K562 (cell line): Measurements from ENCODE around the gene ANKRD60. TPM values are rescaled to one million over a fixed set of nuclear protein-coding genes. Genes with fewer than 3 reads are reported as not detected.
A peak's percentile ranks its signal among the peaks of the same experiment; 100 is the strongest.

Source experiments
- ATAC-seq: fragments of 200-7000 bp; cut with Tn5 transposase; 3 replicates; pipeline ENCODE4 v1.9.1; 2020; ENCODE audit warnings: moderate library complexity
- BruUV-seq: library from RNA; stranded (reverse); fragments of 400-500 nt; replicated peaks from 2 replicates; lab custom pipeline; 2021; lab: Mats Ljungman, UMichigan
- CTCF ChIA-PET: fragments of 300-600 bp; formaldehyde crosslinking; extraction: SDS; loops from one replicate; lab custom pipeline; 2021; ENCODE audit warnings: low intra/inter-chr PET ratio; lab: Yijun Ruan, JAX
- POLR2A ChIA-PET: fragments of 300-600, 350-650 bp; sonication (Branson Sonifier 250); formaldehyde crosslinking; extraction: SDS; loops from one replicate; lab custom pipeline; 2021; ENCODE audit warnings: antibody characterized with exemption, inconsistent platforms; lab: Yijun Ruan, JAX
- DNase-seq, 4 experiments: peaks; one replicate each; pipeline versions ENCODE4 v3.0.0 to v3.0.0-alpha.2; 2011 to 2018; ENCODE audit warnings: low spot score in 3 of 4, mixed read lengths in 3 of 4; ENCODE audit errors: extremely low read depth in 1 of 4
- FAIRE-seq: peaks from 2 replicates; lab custom pipeline; 2011; peaks lifted over from hg19 to GRCh38; lab: Jason Lieb, UNC
- H2AFZ ChIP-seq: 2 replicates; pipeline ENCODE4 v1.6.0; 2011; ENCODE audit warnings: low read depth, low read length, control low read depth, inconsistent platforms
- H3K27ac ChIP-seq: fragments of 200-600 bp; 3 replicates; pipeline ENCODE4 v1.8.0; 2011; ENCODE audit warnings: low read depth, mild to moderate bottlenecking, control low read depth, inconsistent platforms, low read length, moderate library complexity, mixed read lengths; ENCODE audit errors: extremely low read depth
- H3K27me3 ChIP-seq, 2 experiments: fragments of 300-600 bp in 1 of 2; 2 replicates in 1 of 2; 3 replicates in 1 of 2; pipeline versions ENCODE4 v1.6.0 to v1.8.0; 2011; ENCODE audit warnings: inconsistent platforms in 2 of 2, low read length in 2 of 2, mild to moderate bottlenecking in 1 of 2, mixed read lengths in 1 of 2, moderate library complexity in 1 of 2; ENCODE audit not compliant: control insufficient read depth in 2 of 2, insufficient read depth in 2 of 2
- H3K36me3 ChIP-seq: fragments of 300-600 bp; 3 replicates; pipeline ENCODE4 v1.8.0; 2011; ENCODE audit warnings: mild to moderate bottlenecking, low read length, inconsistent platforms; ENCODE audit not compliant: control insufficient read depth, insufficient read depth
- H3K4me1 ChIP-seq, 2 experiments: fragments of 200-600 bp in 1 of 2; replicated peaks in 1 of 2; 2 replicates in 1 of 2; 3 replicates in 1 of 2; pipeline versions ENCODE4 v1.5.1 to v1.8.0; 2011; ENCODE audit warnings: inconsistent platforms in 2 of 2, low read length in 2 of 2, mild to moderate bottlenecking in 1 of 2, mixed read lengths in 1 of 2, moderate library complexity in 1 of 2; ENCODE audit not compliant: control insufficient read depth in 2 of 2, insufficient read depth in 2 of 2
- H3K4me2 ChIP-seq: 2 replicates; pipeline ENCODE4 v1.6.1; 2011; ENCODE audit warnings: low read length, control low read depth, inconsistent platforms, mixed read lengths; ENCODE audit not compliant: insufficient read depth
- H3K4me3 ChIP-seq: fragments of 200-600 bp; sonication (generic), shearing (Covaris generic); 2 replicates; pipeline ENCODE4 v1.5.1; 2016; ENCODE audit warnings: control low read depth, inconsistent platforms
- H3K79me2 ChIP-seq: fragments of 200-600 bp; 3 replicates; pipeline ENCODE4 v1.8.0; 2011; ENCODE audit warnings: low read length, inconsistent platforms; ENCODE audit not compliant: control insufficient read depth, insufficient read depth
- H3K9ac ChIP-seq, 2 experiments: 2 replicates each; pipeline versions ENCODE4 v1.6.0 to v1.6.1; 2011; ENCODE audit warnings: low read depth in 2 of 2, low read length in 2 of 2, control low read depth in 1 of 2, inconsistent platforms in 1 of 2, mild to moderate bottlenecking in 1 of 2, mixed read lengths in 1 of 2; ENCODE audit not compliant: insufficient read depth in 1 of 2
- H3K9me1 ChIP-seq: one replicate; pipeline ENCODE4 v1.6.0; 2011; ENCODE audit warnings: inconsistent platforms, mild to moderate bottlenecking, low read length, moderate library complexity; ENCODE audit not compliant: control insufficient read depth, insufficient read depth
- H3K9me3 ChIP-seq: replicated peaks from 2 replicates; pipeline ENCODE4 v1.5.1; 2011; ENCODE audit warnings: low read depth, low read length, inconsistent platforms; ENCODE audit not compliant: control insufficient read depth, insufficient read depth
- H4K20me1 ChIP-seq: replicated peaks from 2 replicates; pipeline ENCODE4 v1.6.1; 2011; ENCODE audit warnings: low read length, inconsistent platforms, mixed read lengths; ENCODE audit not compliant: control insufficient read depth, insufficient read depth
- ARNT ChIP-seq, 2 experiments: fragments of 450-650 bp; IDR thresholded peaks; 2 replicates each; pipeline ENCODE4 v1.6.1; 2016; ENCODE audit warnings: mild to moderate bottlenecking in 1 of 2
- CBX2 ChIP-seq: fragments of 200-600 bp; sonication (generic); IDR thresholded peaks from one replicate; pipeline ENCODE4 v1.6.1; 2012; ENCODE audit warnings: mild to moderate bottlenecking, low read length, inconsistent platforms; ENCODE audit not compliant: insufficient read depth, poor library complexity, severe bottlenecking
- CBX3 ChIP-seq, 2 experiments: IDR thresholded peaks; 1 replicate in 1 of 2; 2 replicates in 1 of 2; pipeline ENCODE4 v1.6.1; 2012; ENCODE audit warnings: inconsistent platforms in 2 of 2, low read length in 2 of 2, borderline replicate concordance in 1 of 2, control low read depth in 1 of 2
- EP400 ChIP-seq: fragments of 450-650 bp; IDR thresholded peaks from 2 replicates; pipeline ENCODE4 v1.6.1; 2017; ENCODE audit warnings: antibody characterized with exemption, mild to moderate bottlenecking, moderate library complexity
- HDAC3 ChIP-seq: fragments of 450-650 bp; IDR thresholded peaks from 2 replicates; pipeline ENCODE4 v1.6.1; 2018; ENCODE audit warnings: borderline replicate concordance, mild to moderate bottlenecking, moderate library complexity; ENCODE audit not compliant: partially characterized antibody
- PHB2 ChIP-seq: fragments of 450-650 bp; IDR thresholded peaks from 2 replicates; pipeline ENCODE4 v1.6.1; 2017; ENCODE audit warnings: low read depth
- ZNF280A ChIP-seq: fragments of 450-650 bp; IDR thresholded peaks from 2 replicates; pipeline ENCODE4 v1.6.1; 2018; ENCODE audit warnings: mild to moderate bottlenecking, low read depth; ENCODE audit not compliant: partially characterized antibody
- ZSCAN32 ChIP-seq: fragments of 450-650 bp; formaldehyde crosslinking; IDR thresholded peaks from 2 replicates; pipeline ENCODE4 v1.4.0; 2020; ENCODE audit warnings: mild to moderate bottlenecking, moderate library complexity
- WGBS: fragments of 100-300 bp; shearing (Covaris generic); methylation state at CpG from one replicate; pipeline ENCODE4 v1.1.6; 2016; ENCODE audit warnings: low coverage, mixed read lengths; ENCODE audit not compliant: insufficient coverage; ENCODE audit errors: missing lambda C conversion rate; 5-methylcytosine and 5-hydroxymethylcytosine counted together
- in situ Hi-C: fragments of 300-500 bp; cut with MboI; formaldehyde crosslinking; loops from 4 replicates; pipeline ENCODE4 v1.15.0; 2018; ENCODE audit warnings: inconsistent platforms, mixed read lengths
- intact Hi-C: fragments of 100-400 bp; cut with micrococcal nuclease; formaldehyde crosslinking; loops from 2 replicates; pipeline ENCODE4 v1.14.2; 2022
- polyA plus RNA-seq, 8 experiments: library from polyadenylated mRNA; depleted of rRNA in 4 of 8; stranded (reverse) in 5 of 8; unstranded in 3 of 8; fragments of >200 nt; fragmentation: Nextera tagmentation in 2 of 8; fragmentation: Illumina TruSeq in 1 of 8; extraction: Ambion mirVana in 2 of 8; extraction: Trizol in 1 of 8; gene quantifications; 2 replicates each; pipeline versions ENCODE4 v1.2.1 to v1.2.3, GENCODE V29; 2011 to 2014; ENCODE audit warnings: inconsistent platforms in 1 of 8, missing spikeins in 1 of 8
- total RNA-seq, 7 experiments: library from RNA; depleted of rRNA in 6 of 7; stranded (reverse); fragments of >200 nt in 6 of 7; fragmentation: Illumina TruSeq in 2 of 7; extraction: Trizol in 2 of 7; gene quantifications; 2 replicates each; pipeline versions ENCODE4 v1.2.1 to v1.2.3, GENCODE V29; 2011 to 2021; ENCODE audit warnings: low replicate concordance in 1 of 7
- TF ChIP-seq, protein P1 (sequence below): sonication (generic); formaldehyde crosslinking; IDR thresholded peaks from 2 replicates; pipeline ENCODE4 v1.8.1; 2023; ENCODE audit warnings: mild to moderate bottlenecking, missing genetic modification reagents
- TF ChIP-seq, protein P2 (sequence below): fragments of 450-650 bp; IDR thresholded peaks from 2 replicates; pipeline ENCODE4 v1.6.1; 2016

The ANKRD60 gene
- total and polyA plus RNA-seq, 9 of the 15 experiments (the other 6 are each of a cell fraction or from before 2014, with no cell fraction given), result not detected

- Histone ChIP-seq H3K27ac (no peak overlapping the region), H3K36me3 (no peaks in the 10 kb centered on the region), H3K4me3 (no peak overlapping the region), H3K9me3 (peaks cover 3% of the 10 kb centered on the region; the same call in 1 of the 2 replicates), H3K4me1 (no peaks in the 10 kb centered on the region), H3K9me1 (no peaks in the 10 kb centered on the region), H4K20me1 (peaks cover 3% of the 10 kb centered on the region; the same call in 1 of the 2 replicates), H3K27me3 (peaks cover 46 to 67% of the 10 kb centered on the region in 2 experiments), H3K4me2 (no peak overlapping the region), H3K79me2 (no peaks in the 10 kb centered on the region), H2AFZ (no peak overlapping the region), H3K9ac (no peak overlapping the region)
- BruUV-seq, result no TSS peak
- DNase-seq (no peak), ATAC-seq (no peak), FAIRE-seq (no peak)
- POLR2A ChIA-PET, result no interaction called here
- intact Hi-C loops, result no loop called here
- 6% methylated on average over 6 of the region's 6 CpGs for WGBS
- CTCF ChIA-PET, result no interaction called here
- in situ Hi-C loops, result loop anchor here (25.0 kb wide), 2 partner anchors 607 to 832 kb away; partner anchors contain the start of genes RBM38 and ZBP1
- TF ChIP-seq CBX3 (IDR thresholded peaks at IDR 0.05; ENCODE audit: borderline replicate concordance in 1 of 2, low read length in 2 of 2) (0 out of 3 replicates have a peak, but pooled peaks of 1 of the 2 experiments have one; percentile 26), ZNF280A (peak; percentile 40), EP400 (no peak), HDAC3 (no peak), CBX2 (no peak), PHB2 (no peak), ARNT (IDR thresholded peaks at IDR 0.05) (no peak), ZSCAN32 (no peak)
- TF ChIP-seq, protein P1, sequence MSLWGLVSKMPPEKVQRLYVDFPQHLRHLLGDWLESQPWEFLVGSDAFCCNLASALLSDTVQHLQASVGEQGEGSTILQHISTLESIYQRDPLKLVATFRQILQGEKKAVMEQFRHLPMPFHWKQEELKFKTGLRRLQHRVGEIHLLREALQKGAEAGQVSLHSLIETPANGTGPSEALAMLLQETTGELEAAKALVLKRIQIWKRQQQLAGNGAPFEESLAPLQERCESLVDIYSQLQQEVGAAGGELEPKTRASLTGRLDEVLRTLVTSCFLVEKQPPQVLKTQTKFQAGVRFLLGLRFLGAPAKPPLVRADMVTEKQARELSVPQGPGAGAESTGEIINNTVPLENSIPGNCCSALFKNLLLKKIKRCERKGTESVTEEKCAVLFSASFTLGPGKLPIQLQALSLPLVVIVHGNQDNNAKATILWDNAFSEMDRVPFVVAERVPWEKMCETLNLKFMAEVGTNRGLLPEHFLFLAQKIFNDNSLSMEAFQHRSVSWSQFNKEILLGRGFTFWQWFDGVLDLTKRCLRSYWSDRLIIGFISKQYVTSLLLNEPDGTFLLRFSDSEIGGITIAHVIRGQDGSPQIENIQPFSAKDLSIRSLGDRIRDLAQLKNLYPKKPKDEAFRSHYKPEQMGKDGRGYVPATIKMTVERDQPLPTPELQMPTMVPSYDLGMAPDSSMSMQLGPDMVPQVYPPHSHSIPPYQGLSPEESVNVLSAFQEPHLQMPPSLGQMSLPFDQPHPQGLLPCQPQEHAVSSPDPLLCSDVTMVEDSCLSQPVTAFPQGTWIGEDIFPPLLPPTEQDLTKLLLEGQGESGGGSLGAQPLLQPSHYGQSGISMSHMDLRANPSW, result no peak
- TF ChIP-seq, protein P2, sequence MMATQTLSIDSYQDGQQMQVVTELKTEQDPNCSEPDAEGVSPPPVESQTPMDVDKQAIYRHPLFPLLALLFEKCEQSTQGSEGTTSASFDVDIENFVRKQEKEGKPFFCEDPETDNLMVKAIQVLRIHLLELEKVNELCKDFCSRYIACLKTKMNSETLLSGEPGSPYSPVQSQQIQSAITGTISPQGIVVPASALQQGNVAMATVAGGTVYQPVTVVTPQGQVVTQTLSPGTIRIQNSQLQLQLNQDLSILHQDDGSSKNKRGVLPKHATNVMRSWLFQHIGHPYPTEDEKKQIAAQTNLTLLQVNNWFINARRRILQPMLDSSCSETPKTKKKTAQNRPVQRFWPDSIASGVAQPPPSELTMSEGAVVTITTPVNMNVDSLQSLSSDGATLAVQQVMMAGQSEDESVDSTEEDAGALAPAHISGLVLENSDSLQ, result no peak
These were observed 9.7 kb downstream of the ANKRD60 start for GRCh38 chr20:58218665-58219341.
